HG03196 (cell line): ENCODE measurements around the gene ASB6.

Source experiments
- ATAC-seq: cut with Tn5 transposase; IDR thresholded peaks from one replicate; pipeline ENCODE4 v1.9.1; 2021; ENCODE audit not compliant: unreplicated experiment

Gene ASB6

GRCh38 chr9:129587487-129588262 lies 54.3 kb downstream of the ASB6 start:
- no peak for ATAC-seq

GRCh38 chr9:129586685-129587084 lies 55.3 kb downstream of the ASB6 start:
- no peak for ATAC-seq

GRCh38 chr9:129586245-129586644 lies 55.7 kb downstream of the ASB6 start:
- no peak for ATAC-seq

- no peak for ATAC-seq
These were observed 56.6 kb downstream of the ASB6 start for GRCh38 chr9:129585352-129585751.
